Stimulated activated CD4-positive, alpha-beta T cell treated with anti-CD3 and anti-CD28 coated beads, Interleukin-2, amount 100 ng/mL, for 4 hours (primary cell): ENCODE results near the gene CTSO.

Source experiments
- DNase-seq: peaks from one replicate; pipeline ENCODE4 v3.0.0-alpha.2; 2020; ENCODE audit warnings: low read depth

Gene CTSO, protein sequence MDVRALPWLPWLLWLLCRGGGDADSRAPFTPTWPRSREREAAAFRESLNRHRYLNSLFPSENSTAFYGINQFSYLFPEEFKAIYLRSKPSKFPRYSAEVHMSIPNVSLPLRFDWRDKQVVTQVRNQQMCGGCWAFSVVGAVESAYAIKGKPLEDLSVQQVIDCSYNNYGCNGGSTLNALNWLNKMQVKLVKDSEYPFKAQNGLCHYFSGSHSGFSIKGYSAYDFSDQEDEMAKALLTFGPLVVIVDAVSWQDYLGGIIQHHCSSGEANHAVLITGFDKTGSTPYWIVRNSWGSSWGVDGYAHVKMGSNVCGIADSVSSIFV

GRCh38 chr4:155953151-155954117, at the start of gene CTSO:
CTSO (minus strand) TSS chr4:155953866; CDS start chr4:155953847, 19 bp downstream.
- peak; percentile 65 for DNase-seq

DNA sequence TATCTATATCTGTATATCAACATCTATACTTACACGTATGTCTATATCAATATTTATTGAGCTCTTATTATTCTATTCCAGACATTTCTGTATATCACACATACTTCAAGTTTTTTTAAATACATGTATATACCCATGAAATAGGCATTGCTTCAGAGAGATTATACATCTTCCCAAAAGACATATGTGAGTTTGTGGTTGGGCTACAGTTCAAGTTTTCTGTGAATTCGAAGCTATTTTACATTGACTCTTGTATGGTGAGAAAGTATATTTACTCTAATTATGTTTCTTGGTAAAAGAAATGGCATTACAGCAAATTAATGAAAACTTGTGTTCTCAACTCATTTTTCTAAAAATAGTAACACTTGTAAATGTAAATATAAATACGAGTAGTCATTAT, 46.8 kb upstream of the CTSO start:
- DNase-seq: no peak

DNA sequence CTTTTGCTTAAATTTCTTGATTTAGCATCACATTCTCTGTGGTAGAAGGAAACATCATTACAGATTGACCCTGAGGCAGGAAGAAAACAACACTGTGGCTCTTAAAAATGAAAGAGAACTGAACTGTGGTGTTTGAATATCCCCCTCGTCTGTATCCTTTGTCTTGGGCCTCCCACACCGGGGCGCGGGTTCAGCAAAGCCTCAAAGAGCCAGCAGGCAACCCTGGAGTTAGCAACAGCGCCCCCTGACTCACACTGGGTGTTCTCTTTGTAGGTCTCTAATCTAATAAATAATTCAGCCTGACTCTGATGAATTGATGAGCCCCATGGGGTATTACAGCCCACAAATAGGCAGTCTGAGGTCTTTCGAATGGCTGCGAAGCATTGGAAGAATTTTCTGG, 46.1 kb upstream of the CTSO start:
- DNase-seq: no peak

DNA sequence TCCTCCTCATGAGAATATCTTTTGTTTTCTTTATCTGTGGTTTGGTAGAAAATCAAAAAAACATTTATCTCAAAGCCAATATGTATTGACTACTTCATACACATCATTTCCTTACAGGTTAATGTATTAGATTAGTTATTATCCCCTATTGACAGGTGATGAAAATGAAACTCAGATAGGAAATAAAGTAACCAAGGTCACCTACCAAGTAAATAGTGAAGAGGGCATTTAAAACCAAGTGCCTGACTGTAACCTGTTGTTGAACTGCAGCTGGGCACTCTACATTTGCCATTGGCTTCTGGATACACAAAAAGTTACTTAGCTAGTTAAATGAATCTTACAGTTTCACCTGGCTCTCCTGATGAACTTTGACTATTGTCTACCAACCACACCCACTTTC, 41.4 kb upstream of the CTSO start:
- no peak for DNase-seq

DNA sequence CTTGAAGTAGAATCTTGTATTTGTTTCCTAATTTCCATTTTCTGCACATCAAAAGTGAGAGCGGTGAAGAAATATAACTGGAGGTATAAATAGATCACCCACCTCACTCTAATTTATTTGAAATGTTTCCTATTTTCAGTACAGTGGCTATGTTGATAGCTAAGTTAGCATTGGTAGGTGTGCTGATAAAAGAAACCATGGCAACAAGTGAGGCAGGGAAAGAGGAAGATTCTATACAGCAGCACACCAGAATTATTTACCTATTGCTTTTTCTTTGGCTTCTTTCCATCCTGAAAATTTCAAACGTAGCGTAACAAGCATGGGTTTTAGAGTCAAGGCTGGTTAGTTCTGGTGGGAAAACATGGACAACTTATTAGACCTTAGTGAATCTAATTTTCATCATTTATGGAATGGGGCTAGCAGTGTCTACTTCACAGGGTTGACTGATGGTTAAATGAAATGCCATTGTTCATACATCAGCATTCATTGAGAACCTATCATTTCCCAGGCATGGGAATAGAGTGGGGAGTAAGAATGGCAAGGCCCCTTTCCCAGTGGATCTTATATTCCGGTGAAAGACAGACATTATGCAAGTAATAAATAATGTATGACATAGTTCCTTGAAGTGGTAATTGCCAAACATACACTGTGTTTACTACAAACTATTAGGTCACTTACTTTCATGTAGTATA, 30.6 kb upstream of the CTSO start:
- DNase-seq: no peak

GRCh38 chr4:155982736-155983385, 29.2 kb upstream of the CTSO start:
- DNase-seq: no peak

GRCh38 chr4:155978810-155979209, 25.1 kb upstream of the CTSO start:
- no peak for DNase-seq

- DNase-seq: no peak
These were observed 21.8 kb upstream of the CTSO start for GRCh38 chr4:155975511-155975910.

DNA sequence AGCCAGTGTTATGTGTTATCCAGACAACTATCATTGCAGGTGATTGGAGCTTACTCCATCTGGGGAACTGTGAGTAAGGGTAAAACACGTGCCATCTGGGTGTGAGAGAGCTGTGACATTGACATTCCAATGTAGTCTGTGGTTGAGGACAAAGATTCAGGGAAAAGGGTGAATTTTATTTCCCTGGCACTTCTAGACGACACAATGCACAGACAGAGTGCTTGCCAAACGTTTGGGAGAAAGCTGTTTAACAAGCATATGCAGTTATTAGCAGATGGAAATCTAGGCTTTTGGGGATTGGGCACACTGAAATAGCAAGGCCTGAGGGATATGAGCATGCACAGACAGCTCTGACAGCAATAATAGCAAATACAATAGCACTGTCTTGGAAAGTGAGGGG, 21.3 kb upstream of the CTSO start:
- DNase-seq: no peak

DNA sequence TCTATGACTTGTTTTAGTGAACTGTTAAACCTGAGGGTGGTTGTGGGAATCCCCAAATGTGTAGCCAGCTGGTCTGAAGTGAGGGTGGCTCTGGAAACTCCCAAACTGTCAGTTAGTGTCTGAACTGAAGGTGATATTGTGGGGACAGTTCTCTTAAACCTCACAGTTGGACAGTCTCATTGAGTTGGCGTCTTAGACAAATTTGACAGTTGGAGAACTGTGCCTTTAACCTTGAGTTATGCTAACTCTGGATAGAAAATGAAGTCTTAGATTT, 20.7 kb upstream of the CTSO start:
- DNase-seq: no peak

GRCh38 chr4:155973639-155974475, 20.2 kb upstream of the CTSO start:
- DNase-seq: no peak

DNA sequence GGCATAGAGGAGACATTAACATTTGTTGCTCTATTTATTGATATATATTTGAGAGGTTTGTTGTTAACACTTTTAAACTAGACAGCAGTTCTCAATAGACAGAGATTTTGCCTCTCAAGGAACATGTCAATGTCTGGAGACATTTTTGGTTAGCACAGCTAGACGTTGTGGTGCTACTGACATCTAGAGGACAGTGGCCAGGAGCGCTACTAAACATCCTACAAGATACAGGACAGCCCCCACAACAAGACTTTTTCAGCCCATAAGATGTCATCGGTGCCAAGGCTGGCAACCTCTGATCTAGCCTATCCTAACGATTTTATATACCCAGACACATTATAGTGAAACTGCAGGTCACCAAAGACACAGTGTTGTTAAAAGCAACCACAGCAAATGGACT, 18.4 kb upstream of the CTSO start:
- no peak for DNase-seq

GRCh38 chr4:155966731-155967395, 13.2 kb upstream of the CTSO start:
- DNase-seq: no peak

GRCh38 chr4:155966171-155966570, 12.5 kb upstream of the CTSO start:
- no peak for DNase-seq

DNA sequence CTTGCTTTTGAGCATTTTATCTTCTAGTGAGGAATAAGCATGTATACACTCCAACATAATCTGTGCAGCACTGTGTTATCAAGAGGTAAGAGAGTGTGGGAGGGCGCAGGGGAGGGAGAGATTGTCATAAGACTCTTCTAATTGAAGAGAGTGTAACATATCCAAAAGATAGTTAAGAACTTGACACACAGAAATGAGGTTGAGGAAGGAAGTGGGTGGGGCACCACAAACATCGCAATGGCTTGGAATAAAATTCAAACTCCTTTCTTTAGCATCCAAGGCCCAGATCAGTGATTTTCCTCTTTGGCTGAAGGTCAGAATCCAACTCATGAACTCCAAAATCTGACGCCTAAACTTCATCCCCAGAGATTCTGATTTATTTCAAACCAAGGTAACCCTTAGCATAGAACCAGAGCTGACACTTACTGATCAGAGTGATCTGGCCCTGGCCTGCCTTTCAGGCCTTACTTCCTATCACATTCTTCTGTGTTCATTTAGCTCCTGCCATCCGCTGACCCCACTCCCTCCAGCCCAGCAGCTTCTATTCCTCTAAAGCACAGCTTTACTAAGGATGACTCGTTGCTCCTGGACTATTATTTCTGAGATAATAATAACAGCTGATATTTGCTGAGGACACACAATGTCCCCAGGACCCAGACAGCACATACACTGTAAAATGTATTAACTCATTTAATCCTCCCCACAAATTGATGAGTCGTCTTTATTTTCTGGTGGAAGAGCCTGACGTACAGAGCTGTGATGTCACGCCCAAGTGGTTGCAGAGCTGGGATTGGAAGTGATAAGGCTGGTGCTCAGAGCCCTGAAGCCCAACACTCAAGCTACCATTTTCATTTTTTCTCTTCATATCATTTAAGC, 10.6 kb upstream of the CTSO start:
- no peak for DNase-seq

GRCh38 chr4:155962767-155963166, 9.1 kb upstream of the CTSO start:
- DNase-seq: no peak

- no peak for DNase-seq
These were observed 7.9 kb upstream of the CTSO start for GRCh38 chr4:155961575-155961974.

DNA sequence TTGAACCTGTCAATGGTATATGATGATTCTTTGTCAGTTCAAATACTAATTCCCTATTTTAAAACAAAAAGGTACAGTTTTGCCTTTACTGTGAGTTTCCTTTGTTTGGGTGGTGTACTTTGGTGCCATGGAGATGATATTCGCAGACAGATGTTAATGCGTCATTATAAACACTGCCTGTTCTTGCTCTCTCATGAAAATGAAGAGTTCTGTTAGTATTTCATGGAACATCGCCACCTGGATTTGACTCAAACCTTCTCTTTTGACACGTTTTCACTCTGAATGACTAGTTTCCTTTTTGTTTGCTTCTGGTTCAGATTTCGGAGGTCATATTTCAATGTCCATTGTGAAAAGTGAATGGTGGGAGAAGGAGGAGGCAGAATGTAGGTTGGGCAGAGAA, 6.9 kb upstream of the CTSO start:
- no peak for DNase-seq

DNA sequence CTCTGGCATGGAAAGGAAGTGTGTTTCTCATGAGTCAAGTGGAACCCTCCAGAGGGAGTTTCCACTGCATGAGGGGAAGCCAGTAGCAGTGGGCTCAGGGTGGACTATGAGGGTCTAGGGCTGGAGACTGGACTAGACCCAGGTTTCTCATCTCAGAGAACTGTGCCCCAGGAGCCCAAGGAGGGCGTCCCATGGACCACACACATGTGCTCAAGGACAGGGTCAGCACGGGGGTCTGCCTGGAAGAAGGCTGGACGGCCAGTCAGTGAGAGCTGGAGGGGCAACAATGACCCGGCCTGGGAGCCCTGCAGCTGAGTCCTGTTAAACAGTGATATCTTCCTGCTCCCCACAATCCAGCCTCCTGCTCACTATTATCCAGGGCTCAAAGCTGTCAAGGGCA, 5.8 kb upstream of the CTSO start:
- DNase-seq: no peak

DNA sequence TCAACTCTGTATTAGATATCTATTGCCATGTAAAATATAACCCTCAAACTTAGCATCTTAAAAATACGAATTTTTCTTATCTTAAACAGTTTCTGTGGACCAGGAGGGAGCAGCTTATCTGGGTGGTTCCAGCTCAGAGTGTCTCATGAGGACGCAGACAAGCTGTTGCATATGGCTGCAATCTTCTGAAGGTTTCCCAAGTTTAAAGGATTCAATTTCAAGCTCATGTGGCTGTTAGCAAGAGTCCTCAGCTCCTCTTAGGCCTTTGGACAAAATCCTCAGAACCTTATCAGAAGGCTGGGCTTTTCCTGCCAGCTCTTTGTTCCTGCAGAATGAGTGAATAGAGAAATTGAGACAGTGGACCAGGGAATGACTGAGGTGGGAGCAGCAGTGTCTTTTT, 2.8 kb upstream of the CTSO start:
- no peak for DNase-seq
